GM12878 (cell line): ENCODE results near the gene PLPP1. TPM values are rescaled to one million over a fixed set of nuclear protein-coding genes. Genes with fewer than 3 reads are reported as not detected.

Source experiments
- ATAC-seq: fragments of 200-7000 bp; cut with Tn5 transposase; 3 replicates; pipeline ENCODE4 v1.9.1; 2020; ENCODE audit warnings: mild to moderate bottlenecking, moderate library complexity
- BruUV-seq: library from RNA; stranded (reverse); fragments of 400-500 nt; replicated peaks from 2 replicates; lab custom pipeline; 2021; lab: Mats Ljungman, UMichigan
- CTCF ChIA-PET: fragments of 300-600 bp; sonication (Branson Sonifier 250); formaldehyde crosslinking; extraction: SDS; loops from one replicate; lab custom pipeline; 2021; ENCODE audit warnings: inconsistent platforms; lab: Yijun Ruan, JAX
- POLR2A ChIA-PET: fragments of 350-600 bp; formaldehyde crosslinking; extraction: SDS; loops from one replicate; lab custom pipeline; 2021; ENCODE audit warnings: inconsistent platforms; lab: Charles Lee
- RAD21 ChIA-PET: fragments of 300-600 bp; sonication (Branson Sonifier 250); formaldehyde crosslinking; loops from one replicate; lab custom pipeline; 2023; ENCODE audit warnings: antibody characterized with exemption; ENCODE audit not compliant: unreplicated experiment; lab: Charles Lee
- SMC1A ChIA-PET: fragments of 300-600 bp; sonication (Branson Sonifier 250); formaldehyde crosslinking; loops from one replicate; lab custom pipeline; 2023; ENCODE audit not compliant: unreplicated experiment, uncharacterized antibody; lab: Charles Lee
- DNase-seq: peaks from one replicate; pipeline ENCODE4 v3.0.0-alpha.2; 2011; ENCODE audit warnings: low read depth, low spot score
- FAIRE-seq: peaks from 3 replicates; lab custom pipeline; 2011; peaks lifted over from hg19 to GRCh38; lab: Jason Lieb, UNC
- H2AFZ ChIP-seq: 2 replicates; pipeline ENCODE4 v1.6.0; 2011; ENCODE audit warnings: low read depth, low read length, control low read depth; ENCODE audit not compliant: control insufficient read depth
- H3K27ac ChIP-seq: 2 replicates; pipeline ENCODE4 v1.5.1; 2011; ENCODE audit warnings: control low read depth; ENCODE audit not compliant: control insufficient read depth, insufficient read depth
- H3K27me3 ChIP-seq, 2 experiments: replicated peaks in 1 of 2; 2 replicates each; pipeline versions ENCODE4 v1.6.0 to v1.6.1; 2011; ENCODE audit warnings: low read length in 1 of 2; ENCODE audit not compliant: control insufficient read depth in 2 of 2, insufficient read depth in 2 of 2
- H3K36me3 ChIP-seq, 2 experiments: 2 replicates each; pipeline ENCODE4 v1.5.1; 2011; ENCODE audit warnings: low read length in 1 of 2; ENCODE audit not compliant: control insufficient read depth in 2 of 2, insufficient read depth in 2 of 2
- H3K4me1 ChIP-seq: 2 replicates; pipeline ENCODE4 v1.6.1; 2011; ENCODE audit warnings: mild to moderate bottlenecking, low read length, moderate library complexity, mixed read lengths; ENCODE audit not compliant: control insufficient read depth, insufficient read depth
- H3K4me2 ChIP-seq: 2 replicates; pipeline ENCODE4 v1.6.0; 2011; ENCODE audit warnings: control low read depth; ENCODE audit not compliant: control insufficient read depth, insufficient read depth
- H3K4me3 ChIP-seq: fragments of 200-600 bp; sonication (generic); 2 replicates; pipeline ENCODE4 v1.5.1; 2016
- H3K79me2 ChIP-seq: 2 replicates; pipeline ENCODE4 v1.6.0; 2011; ENCODE audit warnings: low read length; ENCODE audit not compliant: control insufficient read depth, insufficient read depth
- H3K9ac ChIP-seq: 2 replicates; pipeline ENCODE4 v1.8.0; 2011; ENCODE audit warnings: low read length, control low read depth, mixed read lengths; ENCODE audit not compliant: control insufficient read depth, insufficient read depth
- H3K9me3 ChIP-seq: replicated peaks from 3 replicates; pipeline ENCODE4 v1.5.1; 2011; ENCODE audit warnings: mild to moderate bottlenecking, low read length; ENCODE audit not compliant: control insufficient read depth, insufficient read depth
- H4K20me1 ChIP-seq: 2 replicates; pipeline ENCODE4 v1.6.0; 2011; ENCODE audit not compliant: control insufficient read depth, insufficient read depth
- BHLHE40 ChIP-seq, 2 experiments: fragments of 450-650 bp in 1 of 2; IDR thresholded peaks; 2 replicates each; pipeline ENCODE4 v1.6.1; 2011 to 2017; ENCODE audit warnings: low read depth in 2 of 2, borderline replicate concordance in 1 of 2, improper control_type of control experiment in 1 of 2, low read length in 1 of 2, mild to moderate bottlenecking in 1 of 2
- DPF2 ChIP-seq: fragments of 450-650 bp; IDR thresholded peaks from 2 replicates; pipeline ENCODE4 v1.6.1; 2017; ENCODE audit warnings: mild to moderate bottlenecking
- WGBS: methylation state at CpG from one replicate; pipeline ENCODE4 v1.1.6; 2016; ENCODE audit warnings: low lambda C conversion rate; ENCODE audit not compliant: insufficient replicate concordance, insufficient coverage; ENCODE audit errors: missing lambda C conversion rate; 5-methylcytosine and 5-hydroxymethylcytosine counted together
- in situ Hi-C: fragments of 300-500 bp; cut with MboI; formaldehyde crosslinking; loops from 9 replicates; pipeline ENCODE4 v1.14.3; 2018; ENCODE audit warnings: mixed read lengths
- intact Hi-C: fragments of 100-400 bp; cut with micrococcal nuclease; formaldehyde crosslinking; loops from one replicate; pipeline ENCODE4 v1.14.2; 2022; ENCODE audit not compliant: unreplicated experiment
- polyA plus RNA-seq, 11 experiments: library from polyadenylated mRNA; depleted of rRNA in 4 of 11; unstranded in 6 of 11; stranded (reverse) in 5 of 11; fragments of >200 nt; fragmentation: Nextera tagmentation in 4 of 11; fragmentation: Illumina TruSeq in 1 of 11; extraction: Ambion mirVana in 4 of 11; extraction: Trizol in 1 of 11; gene quantifications; 1 replicate in 1 of 11; 2 replicates in 10 of 11; pipeline versions ENCODE4 v1.2.1 to v1.2.3, GENCODE V29; 2011 to 2016; ENCODE audit warnings: inconsistent platforms in 2 of 11, missing spikeins in 2 of 11, low read depth in 1 of 11
- total RNA-seq, 4 experiments: library from RNA; depleted of rRNA in 3 of 4; stranded (reverse); fragments of >200 nt in 3 of 4; fragmentation: Illumina TruSeq in 1 of 4; extraction: Trizol in 1 of 4; gene quantifications; 2 replicates each; pipeline versions ENCODE4 v1.2.1 to v1.2.3, GENCODE V29; 2013 to 2021
- TF ChIP-seq, protein P1 (sequence below): fragments of 450-650 bp; IDR thresholded peaks from 2 replicates; pipeline ENCODE4 v1.6.1; 2017; ENCODE audit warnings: borderline replicate concordance
- TF ChIP-seq, protein P2 (sequence below): IDR thresholded peaks from 2 replicates; pipeline ENCODE4 v1.6.1; 2012; ENCODE audit warnings: mild to moderate bottlenecking, low read depth, low read length

PLPP1 gene
- total and polyA plus RNA-seq, 10 of the 15 experiments (the other 5 are each of a cell fraction or from before 2014, with no cell fraction given): 3.0 to 11.3 (median 8.1) TPM

DNA sequence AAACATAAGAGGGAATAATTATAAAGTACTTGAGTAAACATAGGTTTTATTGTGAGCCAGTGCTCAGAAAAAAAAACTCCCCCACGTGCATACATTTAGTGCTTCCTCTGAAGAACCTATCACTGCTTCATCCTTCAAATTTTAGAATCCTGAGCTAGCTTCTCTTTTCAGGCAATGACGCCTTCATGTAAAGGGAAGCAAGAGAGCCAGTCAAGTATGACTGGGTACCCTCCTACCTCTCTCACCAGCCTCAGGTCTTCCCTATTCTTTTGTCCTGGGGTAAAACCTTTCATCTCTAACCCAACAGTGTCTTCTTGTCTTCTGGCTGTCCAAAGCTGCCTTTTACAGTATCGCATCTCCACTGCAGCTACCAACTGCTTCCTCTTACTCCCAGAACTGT, 32.0 kb downstream of the PLPP1 start:
- BruUV-seq: no TSS peak
- ATAC-seq (no peak; the same call in 1 of the 3 replicates), DNase-seq (no peak), FAIRE-seq (no peak)
- H3K9ac ChIP-seq: no peak overlapping the region
- H3K27me3 ChIP-seq: no peaks in the 10 kb centered on the region
- H2AFZ ChIP-seq: no peak overlapping the region
- intact Hi-C loops (no loop called here), in situ Hi-C loops (no loop called here)
- SMC1A ChIA-PET: interaction anchor here (1.1 to 1.4 kb wide), 2 partner anchors 45 to 159 kb away, joined by 3 to 5 read pairs; no protein-coding TSS in a partner anchor
- TF ChIP-seq, protein P1, sequence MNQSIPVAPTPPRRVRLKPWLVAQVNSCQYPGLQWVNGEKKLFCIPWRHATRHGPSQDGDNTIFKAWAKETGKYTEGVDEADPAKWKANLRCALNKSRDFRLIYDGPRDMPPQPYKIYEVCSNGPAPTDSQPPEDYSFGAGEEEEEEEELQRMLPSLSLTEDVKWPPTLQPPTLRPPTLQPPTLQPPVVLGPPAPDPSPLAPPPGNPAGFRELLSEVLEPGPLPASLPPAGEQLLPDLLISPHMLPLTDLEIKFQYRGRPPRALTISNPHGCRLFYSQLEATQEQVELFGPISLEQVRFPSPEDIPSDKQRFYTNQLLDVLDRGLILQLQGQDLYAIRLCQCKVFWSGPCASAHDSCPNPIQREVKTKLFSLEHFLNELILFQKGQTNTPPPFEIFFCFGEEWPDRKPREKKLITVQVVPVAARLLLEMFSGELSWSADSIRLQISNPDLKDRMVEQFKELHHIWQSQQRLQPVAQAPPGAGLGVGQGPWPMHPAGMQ: no peak
- TF ChIP-seq DPF2 (no peak), BHLHE40 (IDR thresholded peaks at IDR 0.05; ENCODE audit: borderline replicate concordance in 1 of 2, low read depth in 2 of 2, low read length in 1 of 2) (no peak)
- TF ChIP-seq, protein P2, sequence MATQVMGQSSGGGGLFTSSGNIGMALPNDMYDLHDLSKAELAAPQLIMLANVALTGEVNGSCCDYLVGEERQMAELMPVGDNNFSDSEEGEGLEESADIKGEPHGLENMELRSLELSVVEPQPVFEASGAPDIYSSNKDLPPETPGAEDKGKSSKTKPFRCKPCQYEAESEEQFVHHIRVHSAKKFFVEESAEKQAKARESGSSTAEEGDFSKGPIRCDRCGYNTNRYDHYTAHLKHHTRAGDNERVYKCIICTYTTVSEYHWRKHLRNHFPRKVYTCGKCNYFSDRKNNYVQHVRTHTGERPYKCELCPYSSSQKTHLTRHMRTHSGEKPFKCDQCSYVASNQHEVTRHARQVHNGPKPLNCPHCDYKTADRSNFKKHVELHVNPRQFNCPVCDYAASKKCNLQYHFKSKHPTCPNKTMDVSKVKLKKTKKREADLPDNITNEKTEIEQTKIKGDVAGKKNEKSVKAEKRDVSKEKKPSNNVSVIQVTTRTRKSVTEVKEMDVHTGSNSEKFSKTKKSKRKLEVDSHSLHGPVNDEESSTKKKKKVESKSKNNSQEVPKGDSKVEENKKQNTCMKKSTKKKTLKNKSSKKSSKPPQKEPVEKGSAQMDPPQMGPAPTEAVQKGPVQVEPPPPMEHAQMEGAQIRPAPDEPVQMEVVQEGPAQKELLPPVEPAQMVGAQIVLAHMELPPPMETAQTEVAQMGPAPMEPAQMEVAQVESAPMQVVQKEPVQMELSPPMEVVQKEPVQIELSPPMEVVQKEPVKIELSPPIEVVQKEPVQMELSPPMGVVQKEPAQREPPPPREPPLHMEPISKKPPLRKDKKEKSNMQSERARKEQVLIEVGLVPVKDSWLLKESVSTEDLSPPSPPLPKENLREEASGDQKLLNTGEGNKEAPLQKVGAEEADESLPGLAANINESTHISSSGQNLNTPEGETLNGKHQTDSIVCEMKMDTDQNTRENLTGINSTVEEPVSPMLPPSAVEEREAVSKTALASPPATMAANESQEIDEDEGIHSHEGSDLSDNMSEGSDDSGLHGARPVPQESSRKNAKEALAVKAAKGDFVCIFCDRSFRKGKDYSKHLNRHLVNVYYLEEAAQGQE: no peak
- no peak overlapping the region for H3K27ac ChIP-seq
- POLR2A ChIA-PET: no interaction called here
- RAD21 ChIA-PET: interaction anchor here (1.8 kb wide), 1 partner anchor 9 kb away, joined by 3 read pairs; no protein-coding TSS in a partner anchor
- no peaks in the 10 kb centered on the region for H3K4me1 ChIP-seq
- H3K9me3 ChIP-seq: no peaks in the 10 kb centered on the region
- 30% methylated on average over 3 of the region's 3 CpGs for WGBS
- H3K4me2 ChIP-seq: no peak overlapping the region
- H3K4me3 ChIP-seq: no peak overlapping the region
- CTCF ChIA-PET: no interaction called here
- no peaks in the 10 kb centered on the region for H4K20me1 ChIP-seq
- no peaks in the 10 kb centered on the region for H3K36me3 ChIP-seq
- no peaks in the 10 kb centered on the region for H3K79me2 ChIP-seq
